Stimulated activated CD4-positive, alpha-beta T cell treated with anti-CD3 and anti-CD28 coated beads, TNF-alpha, amount 100 ng/mL, for 48 hours (primary cell): ENCODE data around the gene GRIN3A.
A peak's percentile ranks its signal among the peaks of the same experiment; 100 is the strongest.

ENCODE experiments used
- DNase-seq, 3 donors: peaks; one replicate each; pipeline ENCODE4 v3.0.0-alpha.2; 2020; ENCODE audit warnings: low read depth in 3 of 3

The GRIN3A gene

DNA sequence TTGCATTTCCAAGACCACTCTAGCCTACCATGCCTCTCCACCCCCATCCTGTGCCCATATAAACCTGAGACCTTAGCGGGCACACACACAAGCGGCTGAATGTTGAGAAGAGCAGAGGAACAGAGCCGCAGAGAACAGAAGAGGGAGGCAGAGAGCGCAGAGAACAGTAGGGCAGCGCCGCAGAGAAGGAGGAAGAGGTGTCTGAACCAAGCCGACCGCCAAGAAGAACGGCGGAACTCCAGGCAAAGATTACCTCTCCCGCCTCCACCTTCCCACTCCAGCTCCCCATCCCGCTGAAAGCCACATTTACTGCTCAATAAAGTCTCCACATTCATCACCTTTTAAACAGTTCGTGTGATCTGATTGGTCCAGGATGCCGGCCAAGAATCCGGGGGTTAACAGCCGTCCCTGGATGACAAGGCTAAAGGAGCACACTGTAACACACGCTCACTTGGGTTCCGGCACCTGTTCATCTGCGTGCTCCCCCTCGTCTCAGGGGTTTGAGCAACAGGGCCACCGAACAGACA lies 33.2 kb downstream of the GRIN3A start:
- DNase-seq, result peak; percentile 3 to 7 (median 5)

DNA sequence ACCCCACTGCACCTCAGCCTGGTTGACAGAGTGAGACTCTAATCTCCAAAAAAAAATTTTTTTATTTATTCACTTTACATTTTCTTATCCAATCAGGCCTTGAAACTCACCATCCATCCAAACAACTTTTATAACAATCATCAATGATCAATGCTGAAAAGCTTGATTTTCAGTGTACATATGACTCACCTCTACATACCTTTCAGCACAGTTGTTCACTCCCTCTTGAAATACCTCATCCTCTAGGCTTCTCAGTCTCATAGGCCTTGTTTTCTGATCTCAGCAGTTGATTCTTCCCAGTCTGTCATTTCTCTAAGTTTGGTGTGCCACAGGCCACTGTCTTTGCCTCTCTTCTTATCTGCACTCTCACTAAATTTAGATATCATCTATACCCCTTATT lies 36.2 kb downstream of the GRIN3A start:
- no peak for DNase-seq

DNA sequence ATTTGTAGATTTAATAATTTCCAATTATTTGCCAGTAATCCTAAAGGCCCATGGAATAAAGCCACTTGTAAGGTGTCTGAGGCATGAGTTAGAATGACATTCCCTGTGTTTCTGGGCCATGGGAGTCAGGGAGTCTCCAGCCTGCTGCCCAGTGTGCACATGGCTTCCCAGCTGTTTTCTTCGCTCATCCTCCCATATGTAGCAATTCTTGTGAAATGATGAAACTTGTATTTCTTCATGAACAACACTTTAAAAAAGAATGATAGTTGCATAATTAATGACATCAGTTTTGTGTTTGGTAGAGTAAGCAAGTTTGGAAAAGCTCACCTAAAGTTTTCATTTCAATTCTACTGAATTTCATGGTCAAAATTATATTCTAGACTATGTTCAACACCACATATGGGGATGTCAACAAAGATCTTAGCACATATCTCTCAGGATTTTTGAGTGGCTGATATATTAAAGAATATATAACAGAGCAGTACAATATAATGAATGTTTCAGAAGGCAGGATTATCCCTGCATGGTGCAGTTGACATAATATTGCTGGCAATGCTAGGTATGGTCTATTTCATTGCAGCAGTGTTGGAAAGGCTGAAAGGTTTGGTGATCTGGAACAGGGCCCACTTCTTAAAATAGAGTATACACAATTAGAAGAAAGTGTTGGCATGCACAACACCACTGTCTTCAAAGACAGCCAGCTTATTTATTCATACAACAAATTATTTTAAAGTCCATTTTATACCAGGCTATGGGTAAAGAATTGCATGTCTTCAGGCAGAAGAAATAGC lies 44.7 kb downstream of the GRIN3A start:
- DNase-seq, result no peak

DNA sequence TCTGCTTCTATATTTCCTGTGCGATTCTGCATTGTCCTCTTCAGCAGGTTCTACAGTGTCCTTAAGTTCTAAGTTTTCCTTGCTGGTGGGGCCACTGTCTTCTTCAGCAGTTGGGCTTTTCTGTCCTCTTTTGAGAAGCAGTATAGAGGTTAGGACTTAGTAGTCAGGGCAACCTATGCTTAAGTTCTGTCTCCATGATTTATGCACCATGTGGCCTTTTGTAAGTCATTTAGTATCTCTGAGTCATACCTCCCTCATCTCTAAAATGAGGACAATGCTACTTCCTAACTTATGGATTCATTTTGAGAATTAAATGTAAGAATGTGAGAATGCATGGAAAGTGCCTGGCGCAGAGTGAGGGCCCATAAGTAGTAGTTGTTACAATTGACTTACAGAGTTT lies 46.8 kb downstream of the GRIN3A start:
- no peak for DNase-seq

DNA sequence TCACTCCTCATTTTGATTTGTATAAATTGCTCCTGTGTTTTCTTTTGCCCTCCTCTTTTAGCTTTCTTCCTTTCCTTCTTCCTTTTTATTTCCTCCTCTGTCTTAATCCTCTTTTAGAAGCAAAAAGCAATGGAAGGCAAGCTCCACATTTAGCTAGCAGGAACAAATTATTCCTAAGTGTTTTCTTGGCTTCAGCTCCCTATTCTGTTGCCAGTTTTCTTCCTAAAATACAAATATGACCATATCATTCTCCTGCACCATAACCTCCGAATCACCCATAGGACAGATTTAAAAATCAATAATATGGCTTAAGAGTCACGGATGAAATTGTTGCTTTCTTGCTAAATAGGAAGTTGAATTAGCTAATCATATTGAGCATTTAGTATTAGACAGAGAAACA lies 49.4 kb downstream of the GRIN3A start:
- no peak for DNase-seq

DNA sequence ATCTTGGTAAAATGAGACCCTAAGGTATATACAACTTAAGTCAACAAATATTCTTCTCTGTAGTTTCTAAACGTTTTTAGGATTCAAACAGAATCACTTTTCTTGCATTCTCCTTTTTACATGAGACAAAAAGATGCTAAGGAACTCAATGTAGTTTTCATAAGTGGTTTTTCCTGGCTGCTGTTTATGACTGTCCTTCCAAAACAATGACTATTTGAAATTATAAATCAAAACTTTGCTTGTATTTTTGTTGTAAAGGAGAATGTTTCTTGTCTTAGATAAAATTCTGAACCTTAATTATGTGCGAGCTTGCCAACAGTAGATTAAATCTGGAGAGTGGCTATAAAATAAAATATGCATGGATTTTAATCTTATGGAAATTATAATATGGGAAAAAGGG lies 53.8 kb downstream of the GRIN3A start:
- DNase-seq, result no peak

DNA sequence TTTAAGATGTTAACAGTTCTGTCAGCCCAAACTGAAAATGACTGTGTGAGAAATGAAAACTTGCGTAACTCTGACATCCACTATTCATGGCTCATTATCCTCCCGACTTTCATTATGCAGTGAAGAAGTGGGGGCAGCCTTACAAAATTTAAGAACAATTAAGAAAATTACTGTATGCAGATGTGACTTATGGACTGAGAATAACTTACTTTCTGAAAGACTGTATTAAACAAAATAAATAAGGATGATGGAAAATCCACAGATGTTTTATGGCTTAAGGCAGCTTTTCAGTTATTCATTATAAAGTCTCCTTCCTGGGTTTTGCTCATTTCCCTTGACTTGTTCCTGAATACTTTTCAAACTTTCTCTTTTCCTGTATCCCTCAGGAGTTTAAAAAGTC lies 55.2 kb downstream of the GRIN3A start:
- DNase-seq, result no peak

DNA sequence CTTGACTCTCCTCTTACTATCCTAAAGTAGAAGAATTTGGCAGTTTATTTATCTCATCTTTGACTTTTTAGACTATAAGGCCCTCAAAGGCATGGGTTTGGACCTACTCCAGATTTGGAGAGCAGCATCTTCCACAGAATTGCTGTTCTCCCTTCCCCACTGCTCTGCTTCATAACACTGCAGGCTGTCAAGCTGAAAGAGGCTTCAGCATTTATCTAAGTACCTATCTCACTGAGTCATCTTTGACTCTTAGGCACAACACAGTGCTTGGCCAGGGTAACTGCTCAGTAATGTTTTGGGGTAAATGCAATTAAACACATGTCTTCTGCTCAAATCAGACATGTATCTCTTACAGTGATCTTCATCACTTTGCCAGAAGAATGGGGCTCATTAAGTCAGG lies 60.6 kb downstream of the GRIN3A start:
- DNase-seq, result no peak

DNA sequence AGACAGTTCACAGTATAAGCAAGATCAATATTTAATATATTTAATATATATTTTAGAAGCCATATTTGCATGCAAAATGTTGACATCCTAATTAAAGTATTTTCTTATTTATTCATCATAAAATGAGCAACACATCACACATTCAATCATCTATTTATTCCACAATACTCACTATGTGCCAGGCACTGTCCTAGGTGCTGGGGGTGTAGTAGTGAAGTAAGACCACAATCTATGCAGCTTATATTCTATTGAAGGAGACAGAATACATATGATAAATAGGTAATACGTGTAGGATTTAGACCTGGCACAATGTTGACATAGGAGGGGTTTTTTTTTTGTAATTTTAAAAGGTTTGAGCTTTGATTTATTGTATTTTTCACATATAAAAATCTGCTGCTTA lies 63.1 kb downstream of the GRIN3A start:
- DNase-seq, result no peak

DNA sequence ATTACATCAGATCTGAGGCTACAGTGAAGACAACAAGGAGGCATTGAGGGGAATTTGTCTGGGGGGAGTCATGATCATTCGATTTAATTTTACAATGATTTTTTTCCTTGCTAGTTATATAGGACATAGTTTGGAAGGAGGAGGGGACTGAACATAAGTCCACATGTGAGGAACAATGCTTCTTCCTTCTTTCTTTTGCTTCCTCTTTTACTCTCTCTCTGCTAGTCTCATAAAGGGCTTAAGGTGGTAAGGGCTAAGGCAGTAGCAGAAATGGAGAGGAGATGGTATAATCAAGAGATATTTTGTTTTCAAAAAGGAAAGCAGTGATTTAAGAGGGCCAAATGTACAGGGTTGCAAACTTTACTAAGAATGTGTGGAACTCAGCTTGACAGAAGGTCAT lies 64.3 kb downstream of the GRIN3A start:
- no peak for DNase-seq

DNA sequence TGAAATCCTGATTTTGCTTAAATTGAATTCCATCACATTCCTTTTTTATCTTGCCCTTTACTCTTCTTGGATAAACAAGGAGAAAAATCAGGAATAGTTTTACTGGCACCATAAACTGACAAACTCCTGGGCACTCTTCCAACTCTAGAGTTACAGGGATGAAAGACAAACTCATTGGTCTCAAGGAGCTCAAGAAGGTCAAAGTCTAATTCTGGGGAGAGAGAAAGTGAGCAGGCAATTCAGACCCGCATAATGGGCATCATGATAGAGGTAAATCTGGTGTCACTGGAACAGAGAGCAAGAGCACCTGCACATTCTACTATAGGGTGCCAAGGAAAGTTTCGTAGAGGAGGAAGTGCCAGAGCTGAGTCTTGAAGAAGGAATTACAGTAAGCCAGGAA lies 64.8 kb downstream of the GRIN3A start:
- DNase-seq, result no peak

DNA sequence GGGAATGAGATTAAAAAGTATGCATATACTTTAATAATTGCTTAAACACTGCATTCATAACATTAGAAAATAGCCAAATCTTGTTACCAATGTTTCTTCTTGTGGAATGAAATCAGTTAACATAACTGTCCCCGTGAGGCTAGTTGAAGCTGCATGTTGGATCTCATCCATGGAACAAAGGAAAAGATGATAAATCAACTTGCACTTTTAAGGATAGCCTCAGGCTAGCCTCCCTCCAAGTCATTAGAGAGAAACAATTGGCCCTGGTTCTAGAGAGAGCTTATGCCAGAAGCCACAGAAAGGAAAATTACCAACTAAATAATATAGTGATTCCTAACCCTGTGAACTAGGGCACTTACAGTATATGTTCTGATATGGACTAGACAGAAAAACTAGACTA lies 66.9 kb downstream of the GRIN3A start:
- no peak for DNase-seq

DNA sequence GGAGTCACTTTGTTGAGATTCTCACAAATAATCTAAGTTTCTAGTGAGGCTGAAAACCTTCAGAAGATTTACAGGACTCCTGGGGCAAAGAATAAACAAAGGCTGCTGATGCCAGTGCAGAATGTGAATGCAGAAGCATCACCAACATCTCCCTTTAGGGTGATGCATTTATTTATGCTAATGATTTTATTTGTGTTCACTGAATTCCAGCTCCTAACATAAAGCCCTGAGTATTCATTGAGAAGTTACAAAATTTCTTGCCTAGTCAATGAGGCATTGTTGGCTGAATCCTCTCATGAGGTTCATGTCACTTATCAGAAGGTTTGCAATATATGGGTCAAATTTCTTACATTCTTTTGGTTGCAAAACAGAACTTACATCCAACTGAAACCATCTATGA lies 70.0 kb downstream of the GRIN3A start:
- DNase-seq, result no peak

DNA sequence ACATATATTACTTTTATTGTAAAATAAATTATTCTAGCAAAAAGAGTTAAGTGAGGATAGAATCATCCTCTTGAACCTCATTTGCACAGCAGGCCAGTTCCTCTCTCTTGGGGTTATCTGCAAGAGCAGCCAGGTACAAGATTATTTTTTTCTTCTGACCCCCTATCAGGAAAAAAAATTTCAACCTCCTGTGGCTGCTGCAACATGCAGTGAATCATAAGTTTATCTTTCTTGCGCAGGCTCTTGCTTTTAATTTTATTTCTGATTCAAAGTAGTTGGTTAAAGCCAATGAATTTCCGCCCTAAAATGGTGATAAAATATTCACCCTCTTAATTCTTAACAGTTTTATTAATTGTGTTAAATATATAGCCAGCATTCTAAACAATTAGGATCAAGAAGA lies 74.0 kb downstream of the GRIN3A start:
- no peak for DNase-seq

DNA sequence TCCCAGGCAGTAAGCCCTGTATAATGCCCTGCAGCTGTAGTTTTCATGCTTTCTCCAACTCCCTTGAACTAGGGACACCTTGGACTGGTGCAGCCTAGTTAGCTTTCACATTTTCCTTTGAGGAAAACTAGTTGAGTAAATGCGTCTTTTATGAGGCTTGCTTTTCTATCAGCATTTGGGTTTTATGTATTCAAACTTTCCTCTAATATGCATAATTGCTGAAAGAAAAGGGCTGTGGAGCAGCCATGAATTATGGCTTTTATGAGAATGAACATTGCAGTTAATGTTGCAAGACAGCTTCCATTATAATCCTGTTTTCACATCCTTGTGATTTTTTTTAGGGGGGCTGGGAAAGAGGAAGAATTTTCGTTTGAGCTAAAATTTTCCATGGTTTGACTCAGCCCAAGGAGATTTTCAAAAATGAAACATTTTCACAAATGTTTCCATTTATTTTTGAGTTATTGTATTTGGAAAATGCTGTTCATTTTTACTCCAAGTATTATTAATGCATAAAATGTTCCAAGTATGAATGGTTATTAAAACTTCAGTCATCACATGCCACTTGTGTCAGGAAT lies 85.8 kb downstream of the GRIN3A start:
- DNase-seq, result no peak

DNA sequence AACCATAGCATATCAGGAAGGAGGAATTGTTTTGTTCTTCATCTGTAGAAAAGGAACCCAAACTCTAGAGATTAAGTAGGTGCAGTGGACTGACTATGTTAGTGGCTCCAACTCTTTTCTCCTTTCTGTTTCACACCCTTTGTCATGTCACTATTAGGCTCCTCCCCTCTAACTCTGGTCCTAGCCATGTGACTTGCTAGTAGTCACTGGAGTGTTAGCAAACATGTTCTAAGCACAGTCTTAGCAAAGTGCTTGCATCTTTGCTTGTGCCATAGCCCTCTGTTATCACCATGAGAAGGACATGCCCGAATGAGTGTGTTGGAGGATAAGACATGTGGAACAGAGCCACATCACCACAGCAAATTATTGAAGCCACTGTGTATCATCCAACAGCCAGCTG lies 88.3 kb downstream of the GRIN3A start:
- DNase-seq, result no peak

DNA sequence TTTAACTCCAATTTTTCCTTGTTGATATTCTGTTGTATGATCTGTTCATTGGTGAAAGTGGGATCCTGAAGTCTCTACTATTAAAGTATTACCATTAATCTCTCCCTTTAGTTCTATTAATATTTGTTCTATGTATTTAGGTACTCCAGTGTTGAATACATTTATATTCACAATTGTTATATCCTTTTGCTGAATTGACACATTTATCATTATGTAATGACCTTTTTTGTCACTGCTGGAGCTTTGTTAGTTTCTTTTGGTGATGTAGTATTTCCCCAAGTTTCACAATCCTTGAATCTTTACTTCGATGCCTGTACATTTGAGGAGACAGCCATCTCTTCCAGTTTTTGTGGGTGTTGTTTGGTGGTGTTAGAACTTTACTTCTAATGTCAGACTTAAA lies 90.0 kb downstream of the GRIN3A start:
- DNase-seq, result no peak

DNA sequence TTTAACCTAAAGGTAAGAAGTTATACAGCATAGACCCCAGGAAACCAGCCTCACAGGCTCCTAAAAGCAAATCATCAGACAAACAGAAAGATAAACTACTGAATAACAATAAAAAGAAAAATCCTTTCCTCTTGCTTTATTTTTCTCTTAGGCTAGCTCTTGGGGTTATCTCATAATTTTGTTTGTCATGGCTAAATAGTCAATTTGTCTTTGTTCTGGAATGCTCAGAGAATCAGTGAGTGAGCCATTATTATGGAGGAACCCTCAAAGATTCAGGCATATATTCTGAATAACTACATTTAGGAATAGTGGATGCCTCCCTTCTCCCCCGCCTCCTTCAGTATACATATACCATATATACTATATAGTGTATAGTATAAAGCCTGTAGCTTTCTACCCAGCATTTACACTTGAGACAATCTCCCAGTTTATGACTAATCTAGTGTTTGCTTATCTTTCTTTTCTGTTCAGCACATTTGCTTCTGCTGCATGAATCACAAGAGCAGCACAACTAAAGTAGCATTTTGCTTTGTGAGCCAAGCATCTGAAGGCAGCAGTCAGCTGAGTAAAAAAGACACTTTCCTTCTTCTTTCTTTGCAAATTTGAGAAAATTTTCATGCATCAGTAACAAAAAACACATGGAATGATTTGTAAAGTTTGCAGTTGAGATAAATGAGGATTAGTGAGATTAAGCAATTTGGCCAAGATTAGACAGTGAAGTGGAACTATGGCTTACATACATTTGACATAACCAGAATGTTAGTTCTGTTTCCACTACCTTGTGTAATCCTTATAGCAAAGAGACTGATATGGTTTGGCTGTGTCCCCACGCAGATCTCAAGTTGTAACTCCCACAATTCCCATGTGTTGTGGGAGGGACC lies 98.4 kb downstream of the GRIN3A start:
- DNase-seq, result no peak

DNA sequence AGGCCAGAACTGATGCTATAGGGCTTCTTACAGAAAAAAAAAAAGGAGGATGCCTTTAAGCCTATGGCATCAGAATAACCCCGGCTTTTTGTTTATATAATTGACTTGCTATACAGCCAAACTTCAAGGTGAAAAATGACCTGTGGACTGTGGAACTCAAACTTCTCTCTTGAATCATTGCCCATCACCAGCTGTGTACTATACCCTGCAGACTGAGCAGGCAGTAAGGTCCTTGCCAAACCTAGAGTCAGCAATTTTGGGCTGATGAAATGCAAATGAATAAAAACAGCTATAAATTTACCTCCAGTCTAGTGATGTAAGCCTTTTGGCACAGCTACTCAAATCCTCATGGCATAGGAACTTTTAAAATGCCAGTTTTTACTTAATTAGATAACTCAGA lies 99.1 kb downstream of the GRIN3A start:
- DNase-seq, result no peak

DNA sequence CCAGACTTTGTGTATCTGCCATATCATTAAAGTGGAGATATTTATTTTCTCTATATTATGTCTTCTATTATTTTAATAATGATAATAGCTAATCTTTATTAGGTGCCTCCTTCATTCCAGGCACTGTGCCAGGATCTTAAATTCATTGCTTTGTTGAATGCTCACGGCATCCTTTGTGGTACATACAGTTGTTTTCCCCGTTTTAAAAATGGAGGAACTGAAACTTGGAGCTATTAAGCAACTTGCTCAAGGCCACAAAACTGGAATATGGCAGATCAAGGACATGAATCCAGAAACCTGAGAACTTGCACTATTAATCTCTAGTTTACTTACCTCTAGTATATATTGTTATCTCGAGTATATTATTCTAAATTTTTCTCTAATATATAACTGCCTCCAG lies 102.2 kb downstream of the GRIN3A start:
- DNase-seq, result no peak

DNA sequence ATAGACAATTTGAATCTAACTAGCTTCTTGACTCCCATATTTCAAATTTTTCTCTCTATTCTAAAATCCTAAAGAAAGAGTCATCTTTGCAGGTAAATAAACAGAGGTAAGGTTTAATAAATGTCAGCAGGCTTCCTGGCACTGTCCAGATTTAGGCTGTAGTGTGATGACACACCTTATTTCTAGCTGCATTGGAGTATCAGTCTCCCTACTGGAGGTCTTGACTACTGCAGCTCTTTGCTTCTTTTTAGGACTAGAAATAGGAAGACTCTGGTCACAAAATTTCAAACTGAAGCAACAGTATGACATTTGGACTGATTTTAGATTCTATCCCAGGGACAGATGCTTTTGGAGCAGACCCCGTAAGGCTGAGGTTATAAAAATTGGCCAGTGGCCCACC lies 103.0 kb downstream of the GRIN3A start:
- no peak for DNase-seq

DNA sequence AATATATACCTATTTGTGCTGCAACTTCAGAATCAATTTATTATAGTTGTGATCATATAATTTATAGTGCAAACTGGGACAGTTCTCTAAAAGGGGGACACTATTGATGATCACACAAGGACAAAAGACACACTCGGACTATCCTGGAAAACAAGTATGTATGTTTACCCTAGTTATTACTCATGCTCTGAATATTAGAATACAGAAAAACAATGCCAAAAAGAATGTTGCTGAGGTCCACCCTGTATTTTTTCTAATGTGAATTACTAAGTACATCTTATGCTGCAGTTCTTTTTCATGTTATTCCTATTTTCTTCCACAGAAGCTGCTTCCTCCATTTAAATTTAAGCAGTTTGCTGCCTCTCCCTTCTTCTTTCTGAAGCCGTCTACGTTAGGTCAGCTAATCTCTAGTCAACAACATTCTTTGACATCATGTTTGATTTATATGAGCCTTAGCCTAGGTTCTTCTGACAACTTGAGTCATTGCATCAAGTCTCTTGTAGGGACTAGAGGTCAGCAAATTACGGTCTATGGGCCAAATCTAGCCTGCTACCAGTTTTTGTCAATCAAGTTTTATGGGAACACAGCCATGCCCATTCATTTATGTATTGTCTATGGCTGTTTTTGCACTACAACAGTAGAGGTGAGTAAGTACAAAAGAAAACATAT lies 103.6 kb downstream of the GRIN3A start:
- no peak for DNase-seq
